Endothelial cell of umbilical vein (primary cell): ENCODE measurements around the gene DDX23.

ENCODE experiments used
- CTCF ChIP-seq, 2 donors: IDR thresholded peaks; 1 replicate in 1 of 2; 2 replicates in 1 of 2; pipeline ENCODE4 v1.5.1; 2011; ENCODE audit warnings: low read length in 2 of 2, mild to moderate bottlenecking in 2 of 2, moderate library complexity in 2 of 2, control low read depth in 1 of 2, inconsistent platforms in 1 of 2, low read depth in 1 of 2; ENCODE audit not compliant: insufficient read depth in 1 of 2; ENCODE audit errors: extremely low read depth in 1 of 2
- EZH2 ChIP-seq: IDR thresholded peaks from 2 replicates; pipeline ENCODE4 v1.6.1; 2012; ENCODE audit warnings: borderline replicate concordance, low read depth, mild to moderate bottlenecking, moderate library complexity, low read length, inconsistent platforms; ENCODE audit not compliant: severe bottlenecking

- TF ChIP-seq CTCF (IDR thresholded peaks at IDR 0.05; ENCODE audit: extremely low read depth in 1 of 2, insufficient read depth in 1 of 2, low read depth in 1 of 2, low read length in 2 of 2) = no peak
- TF ChIP-seq EZH2 = no peak
Measured at GRCh38 chr12:48800457-48800856, 51.5 kb downstream of the DDX23 start.
